ENCODE data around the gene SH2D3C. TPM values are rescaled to one million over a fixed set of nuclear protein-coding genes. Genes with fewer than 3 reads are reported as not detected.

The SH2D3C gene
- total and polyA plus RNA-seq, 2 of the 8 experiments (the other 6 are each of a cell fraction or from before 2014, with no cell fraction given) = 6.4 to 8.1 TPM

GRCh38 chr9:127826253-127826913 is 47.9 kb upstream of the SH2D3C start:
- H3K14ac ChIP-seq (ENCODE audit: insufficient read length) = no peak overlapping the region
- TF ChIP-seq YY1 (IDR thresholded peaks at IDR 0.05; ENCODE audit: low read depth, low read length) = no peak
- 77% methylated on average over 7 of the region's 7 CpGs; no CpG with 5 or more reads in 1 of the 2 experiments for WGBS, 2 experiments (ENCODE audit: extremely low coverage in 1 of 2, insufficient coverage in 1 of 2, insufficient read length in 1 of 2, insufficient replicate concordance in 2 of 2, low coverage in 1 of 2, low lambda C conversion rate in 2 of 2, missing lambda C conversion rate in 1 of 2)
- no peak overlapping the region for H2AFZ ChIP-seq (ENCODE audit: low read length)
- H2BK5ac ChIP-seq (ENCODE audit: low read depth, low read length) = no peak overlapping the region; the same call in 1 of the 2 replicates
- ChIA-PET POLR2A (ENCODE audit: partially characterized antibody) (interaction anchor here (0.7 to 4.8 kb wide), 7 partner anchors 11 to 106 kb away, joined by 3 to 34 read pairs (median 3); no protein-coding TSS in a partner anchor), CTCF (ENCODE audit: partially characterized antibody) (interaction anchor here (0.7 to 7.3 kb wide), 26 partner anchors 9 to 220 kb away, joined by 3 to 116 read pairs (median 4); partner anchors contain the start of gene ENG)
- no peak overlapping the region for H3K27ac ChIP-seq (ENCODE audit: low read depth, low read length)
- no peak overlapping the region for H4K91ac ChIP-seq (replicated peaks; ENCODE audit: insufficient read length, low read length)
- H2BK12ac ChIP-seq (ENCODE audit: low read depth, low read length) = no peak overlapping the region; the same call in 1 of the 2 replicates
- H3K27me3 ChIP-seq (replicated peaks in 1 of 4; ENCODE audit: control insufficient read depth in 3 of 4, extremely low read depth in 1 of 4, insufficient read depth in 3 of 4, low read length in 3 of 4) = peaks cover 0 to 12% (median 7%) of the 10 kb centered on the region in 4 experiments; a peak in 5 of 7 replicates
- H3K4me3 ChIP-seq (ENCODE audit: extremely low read depth in 1 of 4, insufficient read depth in 2 of 4, low read depth in 3 of 4, low read length in 4 of 4) = no peak overlapping the region
- no peak overlapping the region for H3K23ac ChIP-seq (ENCODE audit: insufficient read length)
- H4K20me1 ChIP-seq (replicated peaks in 1 of 2; ENCODE audit: control insufficient read depth in 1 of 2, insufficient read depth in 2 of 2, low read length in 2 of 2) = no peaks in the 10 kb centered on the region
- peak overlapping the region; percentile 90; the same call in 1 of the 2 replicates for H2BK15ac ChIP-seq (ENCODE audit: low read length)
- H3K4me2 ChIP-seq (ENCODE audit: insufficient read depth in 1 of 2, low read depth in 2 of 2, low read length in 2 of 2) = peak overlapping the region in 1 of 2 experiments; percentile 37; a peak in 2 of 4 replicates
- peaks cover 0 to 17% (median 12%) of the 10 kb centered on the region in 4 experiments; a peak in 6 of 7 replicates for H3K4me1 ChIP-seq (replicated peaks in 1 of 4; ENCODE audit: control insufficient read depth in 3 of 4, insufficient read depth in 4 of 4, low read length in 3 of 4)
- FAIRE-seq (no peak), DNase-seq (ENCODE audit: low read depth in 1 of 2, low spot score in 2 of 2) (no peak)
- H3K56ac ChIP-seq (replicated peaks; ENCODE audit: insufficient read length, low read depth, low read length) = no peak overlapping the region
- H3K4ac ChIP-seq (replicated peaks; ENCODE audit: insufficient read length, low read depth, low read length) = no peak overlapping the region
- H3K79me2 ChIP-seq (ENCODE audit: control insufficient read depth in 1 of 2, insufficient read depth in 2 of 2, low read length in 2 of 2) = no peaks in the 10 kb centered on the region
- no peak overlapping the region for H3K18ac ChIP-seq (ENCODE audit: extremely low read depth, low read length)
- no peak overlapping the region for H2BK20ac ChIP-seq (ENCODE audit: low read length)
- H4K8ac ChIP-seq (ENCODE audit: extremely low read depth, insufficient read depth, low read length) = no peak overlapping the region; the same call in 1 of the 2 replicates
- no peak overlapping the region for H4K5ac ChIP-seq (ENCODE audit: insufficient read length, low read depth, low read length)
- no peak overlapping the region for H3K9ac ChIP-seq (replicated peaks in 1 of 4; ENCODE audit: extremely low read depth in 1 of 4, low read depth in 3 of 4, low read length in 3 of 4)
- no peaks in the 10 kb centered on the region for H3K79me1 ChIP-seq (ENCODE audit: low read depth, low read length)
- H3K9me3 ChIP-seq (ENCODE audit: insufficient read depth in 2 of 2, low read depth in 1 of 2, low read length in 1 of 2) = no peaks in the 10 kb centered on the region
- no peak overlapping the region for H2AK5ac ChIP-seq (ENCODE audit: low read depth, low read length)
- no peak overlapping the region for H2BK120ac ChIP-seq (replicated peaks; ENCODE audit: low read depth, low read length)
- H3K36me3 ChIP-seq (ENCODE audit: control insufficient read depth in 2 of 4, insufficient read depth in 4 of 4, low read length in 3 of 4) = no peaks in the 10 kb centered on the region
- H3K23me2 ChIP-seq (ENCODE audit: low read depth, low read length) = peaks cover 9% of the 10 kb centered on the region; the same call in 1 of the 2 replicates
